Panc1 (cell line): ENCODE measurements around the gene RNF220. TPM values are rescaled to one million over a fixed set of nuclear protein-coding genes. Genes with fewer than 3 reads are reported as not detected.

Source experiments
- ATAC-seq: fragments of 200-7000 bp; cut with Tn5 transposase; 2 replicates; pipeline ENCODE4 v1.9.1; 2020; ENCODE audit warnings: mild to moderate bottlenecking, moderate library complexity
- BruUV-seq: library from RNA; stranded (reverse); fragments of 400-500 nt; replicated peaks from 2 replicates; lab custom pipeline; 2021; lab: Mats Ljungman, UMichigan
- CTCF ChIA-PET: fragments of 300-600 bp; sonication (Branson Sonifier 250); formaldehyde crosslinking; loops from one replicate; lab custom pipeline; 2022; ENCODE audit warnings: antibody characterized with exemption; lab: Charles Lee
- POLR2A ChIA-PET: fragments of 300-600 bp; sonication (Branson Sonifier 250); formaldehyde crosslinking; loops from one replicate; lab custom pipeline; 2022; ENCODE audit warnings: antibody characterized with exemption; lab: Charles Lee
- DNase-seq: peaks from one replicate; pipeline ENCODE4 v3.0.0-alpha.2; 2010; ENCODE audit warnings: low read depth, low spot score
- H3K27ac ChIP-seq: 2 replicates; pipeline ENCODE4 v1.5.1; 2011; ENCODE audit warnings: mild to moderate bottlenecking, low read length, inconsistent platforms
- H3K27me3 ChIP-seq: fragments of 200-500 bp; sonication (Bioruptor generic); 2 replicates; pipeline ENCODE4 v1.6.0; 2014; ENCODE audit warnings: low read length, inconsistent platforms; ENCODE audit not compliant: control insufficient read depth, insufficient read depth
- H3K36me3 ChIP-seq: fragments of 200-500 bp; sonication (Bioruptor generic); 2 replicates; pipeline ENCODE4 v1.5.1; 2014; ENCODE audit warnings: inconsistent platforms, mild to moderate bottlenecking, low read length, moderate library complexity; ENCODE audit not compliant: control insufficient read depth, insufficient read depth
- H3K4me1 ChIP-seq: 2 replicates; pipeline ENCODE4 v1.5.1; 2011; ENCODE audit warnings: inconsistent platforms, mild to moderate bottlenecking, low read length, moderate library complexity; ENCODE audit not compliant: control insufficient read depth, insufficient read depth
- H3K4me3 ChIP-seq, 2 experiments: 2 replicates each; pipeline ENCODE4 v1.5.1; 2011 to 2012; ENCODE audit warnings: low read depth in 2 of 2, low read length in 2 of 2, mild to moderate bottlenecking in 2 of 2, inconsistent platforms in 1 of 2, moderate library complexity in 1 of 2
- H3K9me3 ChIP-seq: fragments of 200-500 bp; sonication (Bioruptor generic); 2 replicates; pipeline ENCODE4 v1.5.1; 2014; ENCODE audit warnings: low read depth, mild to moderate bottlenecking, inconsistent platforms, low read length, moderate library complexity; ENCODE audit not compliant: control insufficient read depth, insufficient read depth
- CTCF ChIP-seq: fragments of 450-650 bp; IDR thresholded peaks from 2 replicates; pipeline ENCODE4 v1.5.1; 2017; ENCODE audit warnings: mild to moderate bottlenecking
- POLR2AphosphoS5 ChIP-seq: IDR thresholded peaks from 2 replicates; pipeline ENCODE4 v1.6.1; 2012; ENCODE audit warnings: mild to moderate bottlenecking, low read depth, low read length, moderate library complexity
- SIN3A ChIP-seq: IDR thresholded peaks from 2 replicates; pipeline ENCODE4 v1.6.1; 2012; ENCODE audit warnings: low read depth, mild to moderate bottlenecking, low read length, moderate library complexity, borderline replicate concordance; ENCODE audit not compliant: insufficient read depth
- TCF7L2 ChIP-seq: IDR thresholded peaks from 2 replicates; pipeline ENCODE4 v1.6.1; 2011; ENCODE audit warnings: mild to moderate bottlenecking, low read depth, low read length, inconsistent platforms
- in situ Hi-C: cut with HindIII; loops from 2 replicates; pipeline ENCODE4 v1.10.0; 2016; ENCODE audit warnings: low sequenced_read_pairs, low pct_unique_long_range_greater_than_20kb
- intact Hi-C: fragments of 100-400 bp; cut with micrococcal nuclease; formaldehyde crosslinking; loops from one replicate; pipeline ENCODE4 v1.10.0; 2022; ENCODE audit not compliant: unreplicated experiment
- total RNA-seq: library from RNA; stranded (reverse); gene quantifications from one replicate; pipeline ENCODE4 v1.2.1, GENCODE V29; 2021; ENCODE audit not compliant: unreplicated experiment
- TF ChIP-seq, protein P1 (sequence below), 2 experiments: IDR thresholded peaks; 2 replicates each; pipeline ENCODE4 v1.6.1; 2011 to 2012; ENCODE audit warnings: low read depth in 2 of 2, control low read depth in 1 of 2, low read length in 1 of 2, mild to moderate bottlenecking in 1 of 2, moderate library complexity in 1 of 2; ENCODE audit not compliant: insufficient read depth in 1 of 2

The RNF220 gene
- total RNA-seq, 1 experiment from 2014 or later, result 64.9 TPM

- H3K27me3 ChIP-seq, result no peaks in the 10 kb centered on the region
- ChIA-PET POLR2A (no interaction called here), CTCF (no interaction called here)
- no TSS peak for BruUV-seq
- ATAC-seq, result no peak
- no peaks in the 10 kb centered on the region for H3K9me3 ChIP-seq
- in situ Hi-C loops (no loop called here), intact Hi-C loops (no loop called here)
- no peak overlapping the region for H3K27ac ChIP-seq
- DNase-seq, result no peak
- TF ChIP-seq SIN3A (no peak), POLR2AphosphoS5 (no peak), CTCF (no peak), TCF7L2 (no peak)
- TF ChIP-seq, protein P1, sequence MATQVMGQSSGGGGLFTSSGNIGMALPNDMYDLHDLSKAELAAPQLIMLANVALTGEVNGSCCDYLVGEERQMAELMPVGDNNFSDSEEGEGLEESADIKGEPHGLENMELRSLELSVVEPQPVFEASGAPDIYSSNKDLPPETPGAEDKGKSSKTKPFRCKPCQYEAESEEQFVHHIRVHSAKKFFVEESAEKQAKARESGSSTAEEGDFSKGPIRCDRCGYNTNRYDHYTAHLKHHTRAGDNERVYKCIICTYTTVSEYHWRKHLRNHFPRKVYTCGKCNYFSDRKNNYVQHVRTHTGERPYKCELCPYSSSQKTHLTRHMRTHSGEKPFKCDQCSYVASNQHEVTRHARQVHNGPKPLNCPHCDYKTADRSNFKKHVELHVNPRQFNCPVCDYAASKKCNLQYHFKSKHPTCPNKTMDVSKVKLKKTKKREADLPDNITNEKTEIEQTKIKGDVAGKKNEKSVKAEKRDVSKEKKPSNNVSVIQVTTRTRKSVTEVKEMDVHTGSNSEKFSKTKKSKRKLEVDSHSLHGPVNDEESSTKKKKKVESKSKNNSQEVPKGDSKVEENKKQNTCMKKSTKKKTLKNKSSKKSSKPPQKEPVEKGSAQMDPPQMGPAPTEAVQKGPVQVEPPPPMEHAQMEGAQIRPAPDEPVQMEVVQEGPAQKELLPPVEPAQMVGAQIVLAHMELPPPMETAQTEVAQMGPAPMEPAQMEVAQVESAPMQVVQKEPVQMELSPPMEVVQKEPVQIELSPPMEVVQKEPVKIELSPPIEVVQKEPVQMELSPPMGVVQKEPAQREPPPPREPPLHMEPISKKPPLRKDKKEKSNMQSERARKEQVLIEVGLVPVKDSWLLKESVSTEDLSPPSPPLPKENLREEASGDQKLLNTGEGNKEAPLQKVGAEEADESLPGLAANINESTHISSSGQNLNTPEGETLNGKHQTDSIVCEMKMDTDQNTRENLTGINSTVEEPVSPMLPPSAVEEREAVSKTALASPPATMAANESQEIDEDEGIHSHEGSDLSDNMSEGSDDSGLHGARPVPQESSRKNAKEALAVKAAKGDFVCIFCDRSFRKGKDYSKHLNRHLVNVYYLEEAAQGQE (IDR thresholded peaks at IDR 0.05; ENCODE audit: insufficient read depth in 1 of 2, low read depth in 2 of 2, low read length in 1 of 2), result no peak
- H3K4me1 ChIP-seq, result peaks cover 19% of the 10 kb centered on the region
- peaks cover 2% of the 10 kb centered on the region; the same call in 1 of the 2 replicates for H3K36me3 ChIP-seq
- no peak overlapping the region for H3K4me3 ChIP-seq
These were observed 6.8 kb downstream of the RNF220 start for GRCh38 chr1:44411861-44412260.

DNA sequence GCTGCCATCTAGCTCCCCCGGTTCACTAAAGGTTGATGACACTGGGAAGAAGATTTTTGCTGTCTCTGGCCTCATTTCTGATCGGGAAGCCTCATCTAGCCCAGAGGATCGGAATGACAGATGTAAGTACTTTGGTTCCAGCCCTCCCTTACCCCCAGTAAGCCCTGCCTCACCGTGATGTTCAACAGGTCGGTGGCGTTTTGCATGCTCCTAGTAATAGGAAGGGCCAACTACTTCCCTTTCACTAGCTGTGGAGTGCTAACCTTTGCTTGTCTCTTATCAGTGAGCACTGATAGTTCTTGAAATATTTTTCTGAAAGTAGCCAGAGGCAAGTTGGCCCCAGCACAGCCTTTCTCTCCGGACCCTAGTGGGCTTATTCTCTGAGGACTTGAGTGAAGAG, 7.5 kb downstream of the RNF220 start:
- no peak for ATAC-seq
- Histone ChIP-seq H3K27ac (no peak overlapping the region), H3K9me3 (no peaks in the 10 kb centered on the region), H3K4me1 (peaks cover 19% of the 10 kb centered on the region), H3K4me3 (no peak overlapping the region), H3K36me3 (peaks cover 2% of the 10 kb centered on the region; the same call in 1 of the 2 replicates), H3K27me3 (no peaks in the 10 kb centered on the region)
- DNase-seq, result no peak
- intact Hi-C loops (no loop called here), in situ Hi-C loops (no loop called here)
- no TSS peak for BruUV-seq
- CTCF ChIA-PET, result no interaction called here
- no peak for TF ChIP-seq POLR2AphosphoS5
- no peak for TF ChIP-seq TCF7L2
- TF ChIP-seq, protein P1 (IDR thresholded peaks at IDR 0.05; ENCODE audit: insufficient read depth in 1 of 2, low read depth in 2 of 2, low read length in 1 of 2), result no peak
- no peak for TF ChIP-seq SIN3A
- no peak for TF ChIP-seq CTCF
- POLR2A ChIA-PET, result interaction anchor here (0.5 kb wide), 1 partner anchor 78 kb away, joined by 5 read pairs; no protein-coding TSS in a partner anchor
